Measurements from ENCODE around the gene BOC.

The BOC gene

GRCh38 chr3:113286524-113286923 is 75.2 kb downstream of the BOC start:
- DNase-seq (ENCODE audit: low spot score) = no peak

GRCh38 chr3:113287111-113287802 is 75.9 kb downstream of the BOC start:
- no peak for DNase-seq (ENCODE audit: low spot score)

- peak; percentile 50 for DNase-seq (ENCODE audit: low spot score)
These were observed 76.7 kb downstream of the BOC start for GRCh38 chr3:113287803-113288648.

GRCh38 chr3:113288881-113289280 is 77.5 kb downstream of the BOC start:
- DNase-seq (ENCODE audit: low spot score) = no peak

GRCh38 chr3:113291572-113291971 is 80.2 kb downstream of the BOC start:
- DNase-seq (ENCODE audit: low spot score) = no peak

GRCh38 chr3:113292933-113293332 is 81.6 kb downstream of the BOC start:
- no peak for DNase-seq (ENCODE audit: low spot score)

- no peak for DNase-seq (ENCODE audit: low spot score)
These were observed 82.0 kb downstream of the BOC start for GRCh38 chr3:113293348-113293747.

GRCh38 chr3:113295463-113295862 is 84.1 kb downstream of the BOC start:
- no peak for DNase-seq (ENCODE audit: low spot score)

GRCh38 chr3:113297287-113297686 is 85.9 kb downstream of the BOC start:
- no peak for DNase-seq (ENCODE audit: low spot score)

GRCh38 chr3:113297841-113298240 is 86.5 kb downstream of the BOC start:
- no peak for DNase-seq (ENCODE audit: low spot score)

GRCh38 chr3:113300596-113300995 is 89.2 kb downstream of the BOC start:
- DNase-seq (ENCODE audit: low spot score) = no peak

- no peak for DNase-seq (ENCODE audit: low spot score)
These were observed 92.7 kb downstream of the BOC start for GRCh38 chr3:113304102-113304501.

- DNase-seq (ENCODE audit: low spot score) = no peak
These were observed 93.6 kb downstream of the BOC start for GRCh38 chr3:113304856-113305540.

- no peak for DNase-seq (ENCODE audit: low spot score)
These were observed 99.6 kb downstream of the BOC start for GRCh38 chr3:113310960-113311359.

- no peak for DNase-seq (ENCODE audit: low spot score)
These were observed 101.1 kb downstream of the BOC start for GRCh38 chr3:113312416-113312815.

- no peak for DNase-seq (ENCODE audit: low spot score)
These were observed 103.6 kb downstream of the BOC start for GRCh38 chr3:113314923-113315322.

GRCh38 chr3:113329757-113330156 is 118.4 kb downstream of the BOC start:
- DNase-seq (ENCODE audit: low spot score) = no peak

GRCh38 chr3:113330742-113331141 is 119.4 kb downstream of the BOC start:
- no peak for DNase-seq (ENCODE audit: low spot score)

- no peak for DNase-seq (ENCODE audit: low spot score)
These were observed 119.8 kb downstream of the BOC start for GRCh38 chr3:113331187-113331586.
